Vagina (tissue), 2 donors: ENCODE data around the gene SBF2. TPM values are rescaled to one million over a fixed set of nuclear protein-coding genes. Genes with fewer than 3 reads are reported as not detected.
"Not testable (repeated sequence)": the region's sequence is repeated elsewhere in the genome, so short reads cannot be mapped to it uniquely, and the experiment has no call there.

Experiments
- DNase-seq, 2 donors: peaks; one replicate each; pipeline ENCODE4 v3.0.0-alpha.2; 2017; ENCODE audit errors: extremely low spot score in 2 of 2
- H3K27ac ChIP-seq: fragments of 200-600 bp; sonication (generic); one replicate; pipeline ENCODE4 v1.5.1; 2019
- H3K27me3 ChIP-seq: fragments of 200-600 bp; sonication (generic); one replicate; pipeline ENCODE4 v1.5.1; 2019
- H3K36me3 ChIP-seq, 2 donors: fragments of 200-600 bp; sonication (generic); one replicate each; pipeline ENCODE4 v1.5.1; 2017 to 2019
- H3K4me1 ChIP-seq: fragments of 200-600 bp; sonication (generic); one replicate; pipeline ENCODE4 v1.5.1; 2019
- H3K4me3 ChIP-seq, 2 donors: fragments of 200-600 bp; sonication (generic); 1 replicate in 1 of 2; 2 replicates in 1 of 2; pipeline ENCODE4 v1.5.1; 2016 to 2019
- H3K9me3 ChIP-seq: fragments of 200-600 bp; sonication (generic); one replicate; pipeline ENCODE4 v1.5.1; 2019
- CTCF ChIP-seq, 3 experiments: fragments of 450-650 bp in 2 of 3; fragments of 200-600 bp in 1 of 3; sonication (generic) in 1 of 3; IDR thresholded peaks; one replicate each; pipeline ENCODE4 v1.5.1; 2017 to 2019; ENCODE audit warnings: antibody characterized with exemption in 3 of 3, mild to moderate bottlenecking in 2 of 3, moderate library complexity in 2 of 3
- POLR2A ChIP-seq, 2 donors: fragments of 450-650 bp; IDR thresholded peaks; one replicate each; pipeline ENCODE4 v1.6.1; 2017; ENCODE audit warnings: antibody characterized with exemption in 2 of 2, mild to moderate bottlenecking in 2 of 2, moderate library complexity in 2 of 2
- POLR2AphosphoS5 ChIP-seq, 2 donors: sonication (generic); formaldehyde crosslinking; IDR thresholded peaks; one replicate each; pipeline ENCODE4 v1.9.0; 2017; ENCODE audit warnings: antibody characterized with exemption in 2 of 2, mild to moderate bottlenecking in 2 of 2, low read depth in 1 of 2; ENCODE audit not compliant: insufficient read depth in 1 of 2
- intact Hi-C: fragments of 100-400 bp; cut with DNase I; formaldehyde crosslinking; loops from one replicate; pipeline ENCODE4 v1.15.1; 2023
- total RNA-seq: library from RNA; depleted of rRNA; stranded (reverse); fragments of >200 nt; gene quantifications from one replicate; pipeline ENCODE4 v1.2.3, GENCODE V29; 2016

The SBF2 gene
- total RNA-seq, 1 donor from 2014 or later: 69.5 TPM

DNA sequence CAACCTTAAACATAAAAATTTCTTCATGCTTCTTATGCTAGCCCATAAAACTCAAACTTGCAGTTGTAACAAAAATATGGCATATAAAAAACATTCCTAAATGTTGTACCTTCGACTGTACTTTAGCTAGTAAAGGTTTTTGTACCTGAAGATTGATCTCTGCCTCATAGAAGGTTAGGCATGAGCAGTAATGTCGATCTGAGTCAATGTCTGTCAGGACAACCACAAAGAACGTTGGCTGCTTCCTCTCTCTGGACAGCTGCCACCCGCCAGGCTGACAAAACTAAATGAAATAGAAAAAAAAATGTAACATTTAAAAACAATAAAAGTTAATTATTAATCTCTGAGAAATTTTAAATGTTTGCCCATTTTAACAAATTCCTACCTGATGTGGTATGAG lies 251.3 kb downstream of the SBF2 start:
- Histone ChIP-seq H3K27me3 (no peaks in the 10 kb centered on the region), H3K4me1 (no peaks in the 10 kb centered on the region), H3K36me3 (no peaks in the 10 kb centered on the region), H3K4me3 (no peak overlapping the region), H3K27ac (no peak overlapping the region), H3K9me3 (peaks cover 8% of the 10 kb centered on the region)
- no peak for DNase-seq
- intact Hi-C loops: no loop called here
- TF ChIP-seq POLR2AphosphoS5 (IDR thresholded peaks at IDR 0.05; ENCODE audit: insufficient read depth in 1 of 2, low read depth in 1 of 2) (no peak), POLR2A (IDR thresholded peaks at IDR 0.05) (no peak), CTCF (IDR thresholded peaks at IDR 0.05) (no peak)

- no peak overlapping the region for H3K27ac ChIP-seq
Observed at GRCh38 chr11:10041748-10042446, 252.1 kb downstream of the SBF2 start.

GRCh38 chr11:10041332-10041731 lies 252.7 kb downstream of the SBF2 start:
- no peak for TF ChIP-seq POLR2AphosphoS5 (IDR thresholded peaks at IDR 0.05; ENCODE audit: insufficient read depth in 1 of 2, low read depth in 1 of 2)
- TF ChIP-seq POLR2A (IDR thresholded peaks at IDR 0.05): no peak
- no peak for TF ChIP-seq CTCF (IDR thresholded peaks at IDR 0.05)

More at GRCh38 chr11:10041748-10042446, 252.1 kb downstream of the SBF2 start:
- Histone ChIP-seq H3K9me3 (peaks cover 8% of the 10 kb centered on the region), H3K27me3 (no peaks in the 10 kb centered on the region), H3K36me3 (no peaks in the 10 kb centered on the region), H3K4me3 (no peak overlapping the region), H3K4me1 (no peaks in the 10 kb centered on the region)
- intact Hi-C loops: no loop called here
- no peak for DNase-seq
- TF ChIP-seq POLR2A (IDR thresholded peaks at IDR 0.05) (no peak), POLR2AphosphoS5 (IDR thresholded peaks at IDR 0.05; ENCODE audit: insufficient read depth in 1 of 2, low read depth in 1 of 2) (no peak), CTCF (IDR thresholded peaks at IDR 0.05) (no peak)

DNA sequence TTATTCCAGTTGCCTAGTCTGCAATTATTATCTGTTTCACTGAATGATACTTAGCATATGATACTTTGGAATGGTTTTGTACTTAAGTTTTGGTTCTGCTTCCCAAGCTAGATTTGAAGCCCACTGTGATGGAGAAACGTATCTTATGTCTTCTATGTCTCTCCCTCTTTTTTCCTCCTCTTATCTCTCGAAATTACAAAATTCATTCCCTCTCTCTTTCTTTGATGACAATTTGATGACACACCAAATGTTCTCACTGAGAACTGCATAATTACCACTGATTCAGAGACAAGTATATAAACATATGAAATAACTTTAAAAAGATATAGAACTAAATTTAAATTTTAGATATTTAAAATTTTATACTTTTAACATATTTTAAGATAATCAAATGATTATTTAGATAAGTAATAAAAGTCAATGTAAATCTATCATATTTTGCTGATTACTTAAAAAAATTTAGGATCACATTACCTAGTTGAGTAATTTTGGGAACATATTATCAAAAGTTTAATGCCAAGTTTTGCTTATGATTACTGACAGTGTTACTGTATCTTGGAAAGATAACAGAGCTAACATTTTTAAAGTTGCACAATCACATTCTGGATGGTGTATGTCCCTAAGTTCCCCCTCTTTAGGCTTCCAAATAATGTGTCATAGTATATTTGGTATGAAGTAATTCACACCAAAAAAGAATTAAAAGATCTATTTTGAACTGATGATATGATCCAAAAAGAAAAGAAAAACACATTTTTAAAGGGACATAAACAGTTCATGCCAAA lies 255.3 kb downstream of the SBF2 start:
- H3K4me1 ChIP-seq: no peaks in the 10 kb centered on the region
- intact Hi-C loops: no loop called here
- H3K27me3 ChIP-seq: no peaks in the 10 kb centered on the region
- DNase-seq: no peak
- no peak overlapping the region for H3K27ac ChIP-seq
- H3K36me3 ChIP-seq: no peaks in the 10 kb centered on the region
- TF ChIP-seq CTCF (IDR thresholded peaks at IDR 0.05) (no peak), POLR2AphosphoS5 (IDR thresholded peaks at IDR 0.05; ENCODE audit: insufficient read depth in 1 of 2, low read depth in 1 of 2) (no peak), POLR2A (IDR thresholded peaks at IDR 0.05) (no peak)
- H3K4me3 ChIP-seq: no peak overlapping the region
- no peaks in the 10 kb centered on the region for H3K9me3 ChIP-seq

More at GRCh38 chr11:10041332-10041731, 252.7 kb downstream of the SBF2 start:
- no peaks in the 10 kb centered on the region for H3K4me1 ChIP-seq
- H3K9me3 ChIP-seq: peaks cover 8% of the 10 kb centered on the region
- no peaks in the 10 kb centered on the region for H3K36me3 ChIP-seq
- intact Hi-C loops: no loop called here
- no peak overlapping the region for H3K27ac ChIP-seq
- no peak overlapping the region for H3K4me3 ChIP-seq
- H3K27me3 ChIP-seq: no peaks in the 10 kb centered on the region
- no peak for DNase-seq

DNA sequence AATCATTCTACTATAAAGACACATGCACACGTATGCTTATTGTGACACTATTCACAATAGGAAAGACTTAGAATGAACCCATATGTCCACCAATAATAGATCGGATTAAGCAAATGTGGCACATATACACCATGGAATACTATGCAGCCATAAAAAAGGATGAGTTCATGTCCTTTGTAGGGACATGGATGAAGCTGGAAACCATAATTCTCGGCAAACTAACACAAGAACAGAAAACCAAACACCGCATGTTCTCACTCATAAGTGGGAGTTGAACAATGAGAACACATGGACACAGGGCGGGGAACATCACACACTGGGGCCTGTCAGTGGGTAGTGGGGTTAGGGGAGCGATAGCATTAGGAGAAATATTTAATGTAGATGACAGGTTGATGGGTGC lies 258.1 kb downstream of the SBF2 start:
- H3K9me3 ChIP-seq, intact Hi-C loops, H3K4me3 ChIP-seq, H3K4me1 ChIP-seq, H3K36me3 ChIP-seq, DNase-seq, H3K27me3 ChIP-seq, H3K27ac ChIP-seq: not testable (repeated sequence)
